Measurements from ENCODE around the gene SLC35F1.

Gene SLC35F1

DNA sequence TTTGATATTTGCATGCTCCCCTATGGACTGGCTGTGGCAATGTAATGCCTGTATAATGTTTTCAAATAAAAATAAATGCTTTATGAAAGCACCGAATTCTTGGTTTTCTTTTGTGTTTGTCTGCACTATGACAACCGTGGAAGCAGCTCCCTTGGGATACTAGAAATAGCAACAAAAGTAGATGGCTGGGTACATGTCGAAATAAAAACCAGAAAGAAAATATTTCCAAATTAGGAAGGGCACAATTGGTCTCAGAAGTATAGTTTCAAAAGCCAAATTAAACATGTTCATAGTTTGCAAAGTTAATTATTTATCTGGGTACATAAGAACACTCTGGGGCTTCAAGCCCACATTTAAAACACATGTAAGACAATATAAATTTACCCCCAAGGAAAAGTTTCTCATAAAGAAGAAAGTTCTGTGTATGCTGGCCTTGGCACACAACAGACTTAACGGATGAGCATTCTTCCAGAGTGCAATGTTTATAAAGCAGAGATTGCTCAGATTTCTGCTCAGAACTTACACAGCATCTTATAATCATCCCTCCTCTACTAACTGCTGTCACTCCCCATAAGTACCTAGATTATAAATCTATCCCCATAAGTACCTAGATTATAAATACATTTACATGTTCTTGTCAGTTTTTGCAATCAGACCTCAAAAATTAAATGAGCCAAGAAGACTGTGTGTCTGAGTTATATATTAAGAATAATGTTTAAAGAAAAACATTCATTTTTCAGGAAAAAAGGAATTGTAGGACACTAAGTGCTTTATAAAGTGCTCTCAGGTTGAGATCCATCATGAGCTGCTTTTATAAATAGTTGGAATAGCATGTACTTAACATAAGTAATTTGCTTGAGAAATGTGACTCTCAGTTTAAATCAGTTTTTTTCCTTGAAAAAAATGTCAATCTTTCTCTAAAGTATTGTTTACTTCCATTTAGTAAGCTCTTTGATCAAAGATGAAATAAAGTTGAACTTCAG lies 410.8 kb downstream of the SLC35F1 start:
- H3K36me3 ChIP-seq (ENCODE audit: control insufficient read depth, insufficient read depth, low read length) = no peaks in the 10 kb centered on the region

GRCh38 chr6:118318648-118319047 lies 411.6 kb downstream of the SLC35F1 start:
- H3K4me2 ChIP-seq (ENCODE audit: low read length) = no peak overlapping the region
- no peaks in the 10 kb centered on the region for H3K27me3 ChIP-seq (ENCODE audit: control insufficient read depth, insufficient read depth, low read length)
- no peaks in the 10 kb centered on the region for H3K79me2 ChIP-seq
- no peak overlapping the region for H2AFZ ChIP-seq
- no peaks in the 10 kb centered on the region for H3K4me1 ChIP-seq
- H3K4me3 ChIP-seq (ENCODE audit: low read depth, low read length) = no peak overlapping the region
- H3K36me3 ChIP-seq (ENCODE audit: control insufficient read depth, insufficient read depth, low read length) = no peaks in the 10 kb centered on the region
- TF ChIP-seq, protein P1, sequence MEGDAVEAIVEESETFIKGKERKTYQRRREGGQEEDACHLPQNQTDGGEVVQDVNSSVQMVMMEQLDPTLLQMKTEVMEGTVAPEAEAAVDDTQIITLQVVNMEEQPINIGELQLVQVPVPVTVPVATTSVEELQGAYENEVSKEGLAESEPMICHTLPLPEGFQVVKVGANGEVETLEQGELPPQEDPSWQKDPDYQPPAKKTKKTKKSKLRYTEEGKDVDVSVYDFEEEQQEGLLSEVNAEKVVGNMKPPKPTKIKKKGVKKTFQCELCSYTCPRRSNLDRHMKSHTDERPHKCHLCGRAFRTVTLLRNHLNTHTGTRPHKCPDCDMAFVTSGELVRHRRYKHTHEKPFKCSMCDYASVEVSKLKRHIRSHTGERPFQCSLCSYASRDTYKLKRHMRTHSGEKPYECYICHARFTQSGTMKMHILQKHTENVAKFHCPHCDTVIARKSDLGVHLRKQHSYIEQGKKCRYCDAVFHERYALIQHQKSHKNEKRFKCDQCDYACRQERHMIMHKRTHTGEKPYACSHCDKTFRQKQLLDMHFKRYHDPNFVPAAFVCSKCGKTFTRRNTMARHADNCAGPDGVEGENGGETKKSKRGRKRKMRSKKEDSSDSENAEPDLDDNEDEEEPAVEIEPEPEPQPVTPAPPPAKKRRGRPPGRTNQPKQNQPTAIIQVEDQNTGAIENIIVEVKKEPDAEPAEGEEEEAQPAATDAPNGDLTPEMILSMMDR (IDR thresholded peaks at IDR 0.05) = no peak
- no peaks in the 10 kb centered on the region for H3K9me3 ChIP-seq (ENCODE audit: control insufficient read depth, low read length)
- H3K9ac ChIP-seq = no peak overlapping the region
- no peak overlapping the region for H3K27ac ChIP-seq

More for the DNA sequence above, 410.8 kb downstream of the SLC35F1 start:
- Histone ChIP-seq H3K27ac (peak overlapping the region; percentile 51), H3K9me3 (ENCODE audit: control insufficient read depth, low read length) (no peaks in the 10 kb centered on the region), H3K4me1 (no peaks in the 10 kb centered on the region), H3K79me2 (no peaks in the 10 kb centered on the region), H3K27me3 (ENCODE audit: control insufficient read depth, insufficient read depth, low read length) (no peaks in the 10 kb centered on the region), H3K4me2 (ENCODE audit: low read length) (no peak overlapping the region), H2AFZ (no peak overlapping the region), H3K9ac (no peak overlapping the region), H3K4me3 (ENCODE audit: low read depth, low read length) (no peak overlapping the region)
- TF ChIP-seq, protein P1 (IDR thresholded peaks at IDR 0.05) = no peak

- H3K27me3 ChIP-seq (ENCODE audit: control insufficient read depth, insufficient read depth, low read length) = no peaks in the 10 kb centered on the region
- no peak overlapping the region for H3K4me2 ChIP-seq (ENCODE audit: low read length)
- H3K9ac ChIP-seq = no peak overlapping the region
- H3K27ac ChIP-seq = no peak overlapping the region
- TF ChIP-seq, protein P1 (IDR thresholded peaks at IDR 0.05) = no peak
- no peaks in the 10 kb centered on the region for H3K79me2 ChIP-seq
- H2AFZ ChIP-seq = no peak overlapping the region
- H3K36me3 ChIP-seq (ENCODE audit: control insufficient read depth, insufficient read depth, low read length) = no peaks in the 10 kb centered on the region
- no peak overlapping the region for H3K4me3 ChIP-seq (ENCODE audit: low read depth, low read length)
- no peaks in the 10 kb centered on the region for H3K4me1 ChIP-seq
- H3K9me3 ChIP-seq (ENCODE audit: control insufficient read depth, low read length) = no peaks in the 10 kb centered on the region
These were observed 412.4 kb downstream of the SLC35F1 start for GRCh38 chr6:118319416-118319815.

- Histone ChIP-seq H3K9me3 (ENCODE audit: control insufficient read depth, low read length) (no peaks in the 10 kb centered on the region), H3K9ac (no peak overlapping the region), H3K4me3 (ENCODE audit: low read depth, low read length) (no peak overlapping the region), H3K4me2 (ENCODE audit: low read length) (no peak overlapping the region), H2AFZ (no peak overlapping the region), H3K27ac (no peak overlapping the region), H3K36me3 (ENCODE audit: control insufficient read depth, insufficient read depth, low read length) (no peaks in the 10 kb centered on the region), H3K79me2 (no peaks in the 10 kb centered on the region), H3K27me3 (ENCODE audit: control insufficient read depth, insufficient read depth, low read length) (no peaks in the 10 kb centered on the region), H3K4me1 (no peaks in the 10 kb centered on the region)
- TF ChIP-seq, protein P1 (IDR thresholded peaks at IDR 0.05) = no peak
These were observed 413.0 kb downstream of the SLC35F1 start for GRCh38 chr6:118319894-118320649.
